NCI-H1105 (cell line): Measurements from ENCODE around the gene FCN2.

Source experiments
- DNase-seq: peaks from one replicate; lab custom pipeline; 2025; lab: John Stamatoyannopoulos, UW

The FCN2 gene

GRCh38 chr9:134888603-134889190 lies 8.1 kb downstream of the FCN2 start:
- no peak for DNase-seq

DNA sequence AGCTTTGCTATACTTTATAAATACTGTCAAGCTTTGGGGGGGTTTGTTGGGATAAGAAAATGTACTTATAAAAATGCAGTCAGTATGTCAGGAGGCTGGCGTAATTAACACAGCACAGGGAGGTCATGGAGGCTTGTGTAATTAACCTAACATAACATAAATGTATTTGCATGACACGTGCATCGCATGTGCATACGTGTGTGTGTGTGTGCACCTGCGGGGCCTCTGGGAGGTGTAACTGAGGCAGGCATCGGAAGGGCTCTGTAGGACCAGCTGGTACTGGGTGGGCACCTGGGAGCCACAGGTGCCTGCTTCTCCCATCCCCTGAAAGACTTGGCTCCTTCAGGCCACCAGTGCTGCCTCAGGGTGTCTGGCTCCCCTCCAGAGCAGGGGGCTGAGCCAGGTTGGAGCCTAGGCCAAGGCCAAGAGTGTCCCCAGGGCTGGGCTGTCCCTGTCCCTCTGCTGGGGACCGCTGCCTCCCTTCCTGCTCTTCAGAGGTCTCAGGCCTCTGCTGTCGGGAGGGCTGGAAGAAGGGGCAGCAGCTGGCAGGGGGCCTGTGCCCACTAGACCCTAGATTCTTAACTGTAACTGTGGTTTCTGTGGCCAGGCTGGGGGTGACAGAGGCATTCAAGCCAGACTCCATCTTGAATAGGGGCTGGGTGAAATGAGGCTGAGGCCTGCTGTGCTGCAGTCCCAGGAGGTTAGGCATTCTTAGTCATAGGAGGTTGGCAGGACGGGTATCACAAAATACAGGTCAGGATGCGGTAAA lies 9.0 kb downstream of the FCN2 start:
- DNase-seq, result no peak

GRCh38 chr9:134890155-134890495 lies 9.5 kb downstream of the FCN2 start:
- no peak for DNase-seq

- no peak for DNase-seq
Observed at GRCh38 chr9:134891053-134891452, 10.4 kb downstream of the FCN2 start.

GRCh38 chr9:134891713-134892112 lies 11.1 kb downstream of the FCN2 start:
- DNase-seq, result no peak

- no peak for DNase-seq
Observed at GRCh38 chr9:134892221-134892620, 11.6 kb downstream of the FCN2 start.

DNA sequence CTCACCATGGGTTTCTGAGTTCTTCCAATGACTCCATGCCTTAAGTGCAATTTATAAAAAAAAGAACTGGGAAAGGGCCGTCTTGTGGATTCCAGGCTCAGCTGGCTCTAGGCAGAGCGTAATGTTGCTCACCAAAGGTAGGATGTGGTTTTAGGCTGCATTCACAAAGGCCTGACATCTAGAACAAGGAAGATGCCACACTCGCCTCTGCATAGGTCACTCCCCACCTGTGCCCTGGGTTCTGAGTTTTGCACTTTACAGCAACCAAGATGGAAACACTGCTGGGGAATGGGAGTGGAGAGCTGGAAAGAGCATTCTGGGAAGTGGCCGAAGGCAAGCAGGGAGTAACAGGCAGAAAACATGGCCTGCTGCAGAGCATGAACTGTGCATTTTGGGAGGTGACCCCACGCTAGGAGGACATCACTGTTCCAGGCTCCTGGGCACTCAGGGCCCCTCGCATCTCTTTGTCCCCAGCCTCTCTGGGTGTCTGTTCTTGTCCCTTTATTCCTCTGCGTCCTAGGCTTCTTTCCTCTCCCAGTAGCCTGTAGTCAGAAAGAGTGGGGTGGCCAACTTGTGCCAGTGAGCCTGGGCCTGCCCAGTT lies 12.3 kb downstream of the FCN2 start:
- no peak for DNase-seq

GRCh38 chr9:134894136-134894860 lies 13.7 kb downstream of the FCN2 start:
- no peak for DNase-seq

- DNase-seq, result no peak
Observed at GRCh38 chr9:134895097-134895496, 14.5 kb downstream of the FCN2 start.

DNA sequence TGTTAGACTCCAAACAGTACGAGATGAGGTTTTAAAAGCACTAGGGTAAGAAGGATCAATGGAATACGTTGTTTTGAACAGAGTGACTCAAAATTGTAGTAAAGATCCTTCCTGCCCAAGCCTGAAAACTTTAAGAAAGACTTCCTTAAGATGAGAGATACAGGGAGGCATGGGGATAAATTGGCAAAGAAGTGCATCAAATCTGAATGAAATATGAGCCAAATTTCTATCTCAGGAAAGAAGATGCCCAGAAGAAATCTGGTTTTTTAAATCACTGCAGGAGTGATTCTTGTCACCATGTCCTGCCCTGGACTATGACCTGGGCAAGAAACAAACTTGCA lies 14.9 kb downstream of the FCN2 start:
- DNase-seq, result no peak

DNA sequence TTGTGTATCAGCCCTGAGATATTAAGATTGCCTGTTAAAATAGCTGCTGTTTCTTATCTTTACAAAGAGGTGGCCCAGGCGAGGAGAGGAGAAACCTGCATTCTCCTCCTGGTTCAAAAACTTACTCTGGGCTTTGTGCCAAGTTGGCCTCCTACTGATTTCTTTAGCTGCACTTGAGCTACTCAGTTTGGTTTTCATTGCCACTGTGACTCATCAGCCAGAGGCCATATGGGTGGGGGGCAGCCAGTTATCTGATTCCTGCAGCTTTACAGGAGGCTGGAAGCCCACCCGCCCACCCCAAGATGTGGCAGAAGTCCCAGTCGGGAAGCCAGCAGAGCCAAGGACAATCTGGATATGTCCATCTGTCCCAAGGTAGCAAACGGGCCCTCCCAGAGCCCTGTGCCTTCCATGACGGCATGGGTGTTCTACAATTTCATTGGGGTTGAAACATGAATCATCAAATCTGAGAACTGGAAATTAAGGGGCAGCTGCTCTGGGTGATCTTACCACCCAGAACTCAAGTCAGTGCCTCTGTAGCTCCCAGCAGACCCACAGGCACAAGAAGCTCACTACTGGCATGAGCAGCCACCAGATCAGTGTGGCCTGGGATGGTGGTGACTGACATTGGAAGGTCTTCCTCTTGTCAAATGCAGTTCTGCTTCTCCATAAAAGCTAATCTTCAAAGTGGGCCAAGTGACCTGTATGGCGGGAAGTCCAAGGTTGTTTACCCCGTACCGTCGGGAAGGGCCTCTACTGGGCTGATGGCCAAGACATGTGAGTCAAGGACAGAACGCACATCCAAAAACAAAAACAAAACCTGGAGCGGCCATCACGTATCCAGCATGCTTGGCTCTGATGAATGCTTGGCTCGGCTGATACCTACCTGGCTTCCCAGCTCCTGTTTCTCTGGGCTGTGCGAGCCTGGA lies 15.6 kb downstream of the FCN2 start:
- DNase-seq, result no peak

DNA sequence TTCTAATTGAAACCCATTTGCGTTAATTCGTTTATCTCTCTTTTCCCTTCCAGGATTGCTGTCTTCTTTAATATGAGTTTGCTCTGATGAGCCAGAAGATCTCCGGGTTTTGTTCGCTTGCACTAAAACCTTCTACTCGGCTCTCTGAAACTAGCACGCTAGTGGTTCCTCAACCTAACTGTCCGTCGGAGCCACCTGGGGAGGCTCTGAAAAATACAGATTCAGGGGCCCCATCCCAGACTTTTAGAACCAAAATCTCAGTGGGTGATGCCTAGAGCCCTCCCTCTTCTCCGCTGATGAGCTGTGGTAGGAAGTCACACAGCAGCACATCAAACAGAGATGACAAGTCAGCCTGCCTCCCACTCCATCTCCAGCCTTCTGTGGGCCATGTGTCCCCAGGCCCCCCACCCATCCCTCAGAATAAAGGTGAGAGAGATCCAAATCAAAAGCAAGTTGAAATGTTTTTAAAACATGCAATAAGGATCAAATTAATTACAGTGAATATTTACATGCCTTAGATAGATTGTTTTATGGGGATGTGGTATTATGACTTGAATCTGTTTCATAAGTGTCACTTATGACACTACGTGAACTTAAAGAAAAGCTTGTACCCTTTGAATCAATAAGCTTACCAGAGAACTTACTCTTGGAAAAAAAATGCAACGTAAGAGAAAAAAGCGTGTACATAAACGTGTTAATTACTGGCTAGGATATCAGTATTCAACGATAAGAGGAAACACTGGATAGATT lies 16.4 kb downstream of the FCN2 start:
- DNase-seq, result no peak

DNA sequence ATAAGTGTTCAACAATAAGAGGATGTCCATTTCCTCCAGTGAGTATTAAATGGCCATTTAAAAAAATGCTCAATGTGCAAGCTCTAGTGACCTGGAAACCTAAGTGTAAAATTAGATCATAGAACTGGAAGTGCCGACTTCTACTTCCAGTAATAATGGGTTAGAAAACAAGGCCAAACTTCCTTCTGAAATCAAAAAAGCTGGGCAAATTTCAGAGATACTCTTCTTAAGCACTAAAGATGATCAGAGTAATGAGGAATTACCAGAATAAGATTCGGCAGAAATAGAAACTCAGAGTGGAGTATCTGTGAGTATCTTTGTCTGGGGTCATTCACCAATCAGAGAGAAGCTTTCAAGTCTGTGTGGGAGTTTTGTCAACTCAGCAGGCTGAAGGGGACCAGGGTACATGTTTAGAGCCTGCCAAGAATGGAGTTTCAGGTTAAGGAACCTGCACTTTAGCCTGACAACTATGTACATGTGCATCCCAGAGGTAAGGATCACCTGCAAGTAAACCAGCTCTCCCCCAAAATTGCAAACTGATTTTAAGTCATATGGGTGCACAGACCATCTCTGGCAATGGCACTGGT lies 17.1 kb downstream of the FCN2 start:
- no peak for DNase-seq

GRCh38 chr9:134898319-134898718 lies 17.7 kb downstream of the FCN2 start:
- no peak for DNase-seq

GRCh38 chr9:134899168-134899567 lies 18.6 kb downstream of the FCN2 start:
- no peak for DNase-seq

DNA sequence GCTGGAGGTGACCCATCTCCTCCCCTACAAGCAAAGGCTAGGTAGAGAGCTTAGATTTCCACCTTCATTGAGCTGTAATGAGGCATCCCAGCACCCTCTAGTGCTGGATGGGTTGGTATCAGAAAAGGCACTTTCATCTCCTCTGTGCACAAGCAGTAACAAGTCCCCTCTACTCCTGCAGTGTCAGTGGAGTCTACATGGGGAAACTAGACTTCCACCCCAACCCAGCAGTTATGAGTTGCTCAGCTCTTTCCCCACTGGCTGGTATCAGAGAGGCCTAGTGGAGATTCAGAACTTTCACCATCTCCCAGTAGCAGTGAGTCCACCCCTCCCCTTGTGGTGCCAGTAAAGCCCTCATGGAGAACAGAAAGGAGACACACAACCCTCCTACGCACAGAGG lies 19.2 kb downstream of the FCN2 start:
- DNase-seq, result no peak

- DNase-seq, result no peak
Observed at GRCh38 chr9:134902936-134903335, 22.3 kb downstream of the FCN2 start.

GRCh38 chr9:134908524-134909309 lies 28.1 kb downstream of the FCN2 start:
- no peak for DNase-seq

- DNase-seq, result no peak
Observed at GRCh38 chr9:134909511-134910481, 29.2 kb downstream of the FCN2 start.
